Retinal pigment epithelial cell (primary cell): ENCODE data around the gene PRDM16.
A peak's percentile ranks its signal among the peaks of the same experiment; 100 is the strongest.

Experiments
- DNase-seq: peaks from one replicate; pipeline ENCODE4 v3.0.0-alpha.2; 2010; ENCODE audit warnings: low read depth
- H3K4me3 ChIP-seq: 2 replicates; pipeline ENCODE4 v1.5.1; 2011; ENCODE audit warnings: mild to moderate bottlenecking, low read length, control low read depth, moderate library complexity
- CTCF ChIP-seq: conservative IDR thresholded peaks from 2 replicates; pipeline ENCODE4 v1.5.1; 2011; ENCODE audit warnings: low read depth, low read length, control low read depth, inconsistent platforms

PRDM16 gene

GRCh38 chr1:3126756-3127678, 58.0 kb downstream of the PRDM16 start:
- no peak for DNase-seq
- TF ChIP-seq CTCF: no peak
- no peak overlapping the region for H3K4me3 ChIP-seq

GRCh38 chr1:3127738-3128137, 58.7 kb downstream of the PRDM16 start:
- DNase-seq: no peak
- TF ChIP-seq CTCF: no peak
- no peak overlapping the region for H3K4me3 ChIP-seq

DNA sequence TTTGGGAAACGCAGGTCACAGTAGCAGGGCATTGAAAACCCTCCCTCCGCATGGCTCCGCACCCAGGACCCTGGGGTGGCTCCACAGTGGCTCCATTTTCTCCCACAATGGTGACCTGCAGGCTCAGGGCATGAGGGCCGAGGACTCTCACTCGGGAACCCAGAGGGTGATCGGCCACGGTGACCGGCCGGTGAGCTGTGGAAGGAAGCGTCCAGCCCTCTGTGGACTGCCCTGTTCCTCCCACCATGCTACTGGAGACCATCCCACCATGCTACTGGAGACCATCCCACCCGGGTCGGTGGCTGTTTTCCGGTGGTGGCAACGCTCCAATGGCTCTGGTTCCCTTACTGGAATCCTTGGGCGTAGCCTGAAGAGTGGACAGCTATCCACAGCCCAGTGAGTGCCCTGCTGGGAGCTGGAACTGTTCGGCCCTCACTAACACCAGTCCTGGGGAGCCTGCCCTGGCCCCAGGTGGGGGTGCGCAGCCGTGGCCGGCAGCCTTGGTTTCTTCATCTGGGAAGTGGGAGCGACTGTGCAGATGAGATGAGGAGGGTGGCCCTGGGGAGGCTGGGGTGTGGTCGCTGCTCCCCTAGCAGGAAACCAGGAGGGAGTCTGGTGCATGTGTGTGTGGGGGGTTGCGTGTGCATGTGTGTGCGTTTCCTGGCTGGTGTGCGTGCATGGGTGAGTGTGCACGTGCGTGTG, 59.6 kb downstream of the PRDM16 start:
- no peak for DNase-seq
- no peak overlapping the region for H3K4me3 ChIP-seq
- no peak for TF ChIP-seq CTCF

DNA sequence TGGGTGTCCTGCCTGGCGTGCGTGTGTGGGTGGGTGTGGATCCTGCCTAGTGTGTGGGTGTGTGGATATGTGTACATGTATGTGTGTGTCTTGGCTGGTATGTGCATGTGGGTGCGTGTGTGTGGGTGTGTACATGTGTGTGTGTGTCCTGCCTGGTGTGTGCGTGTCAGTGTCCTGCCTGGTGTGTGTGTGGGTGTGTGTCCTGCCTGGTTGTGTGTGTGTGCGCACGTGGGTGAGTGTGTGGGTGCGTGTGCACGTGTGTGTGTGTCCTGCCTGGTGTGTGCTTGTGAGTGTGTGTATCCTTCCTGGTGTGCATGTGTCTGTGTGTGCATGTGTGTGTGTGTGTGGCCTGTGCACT, 60.1 kb downstream of the PRDM16 start:
- no peak for DNase-seq
- no peak for TF ChIP-seq CTCF
- H3K4me3 ChIP-seq: no peak overlapping the region

DNA sequence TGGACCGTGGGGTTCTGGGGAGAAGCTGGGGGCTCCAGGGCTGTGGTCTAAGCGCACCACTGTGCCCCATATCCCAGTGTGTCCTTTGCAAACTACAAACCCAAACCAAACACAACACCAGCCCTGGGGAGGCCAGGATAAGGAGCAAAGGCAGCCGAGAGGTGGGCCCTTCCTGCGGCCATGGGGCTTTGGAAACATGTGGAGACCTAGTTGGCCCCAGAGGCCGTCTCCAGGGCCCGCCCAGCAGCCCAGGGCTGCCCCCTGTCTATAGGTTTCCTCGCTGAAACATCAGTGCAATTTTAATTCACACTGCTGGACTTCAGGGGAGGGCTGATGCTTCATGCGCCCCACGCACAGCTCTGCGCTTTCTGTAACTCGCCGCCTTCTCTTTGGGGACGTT, 61.3 kb downstream of the PRDM16 start:
- peak; percentile 48 for TF ChIP-seq CTCF
- H3K4me3 ChIP-seq: no peak overlapping the region
- DNase-seq: no peak

DNA sequence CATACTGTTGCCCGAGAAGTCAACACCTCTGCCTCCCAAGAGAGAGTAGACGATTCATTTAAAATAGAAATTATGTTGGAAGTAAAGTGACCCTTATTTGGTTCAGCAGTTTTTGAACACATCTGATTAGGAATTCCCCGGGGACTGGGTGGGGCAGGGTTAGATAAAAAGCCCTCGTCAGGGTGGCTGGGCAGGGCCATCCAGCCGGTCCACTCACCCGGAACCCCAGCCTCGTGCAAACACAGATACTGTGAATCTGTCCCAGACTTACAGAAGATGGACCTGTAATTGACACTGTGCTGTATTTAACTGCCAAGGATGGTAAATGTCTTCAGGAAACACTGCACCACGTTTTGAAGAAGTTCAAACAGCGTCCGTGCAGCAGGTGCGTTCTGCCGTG, 63.7 kb downstream of the PRDM16 start:
- DNase-seq: no peak
- no peak for TF ChIP-seq CTCF
- no peak overlapping the region for H3K4me3 ChIP-seq
